HCT116 (cell line): ENCODE data around the gene ADGRV1. TPM values are rescaled to one million over a fixed set of nuclear protein-coding genes. Genes with fewer than 3 reads are reported as not detected.

Experiments used
- ATAC-seq: fragments of 200-7000 bp; cut with Tn5 transposase; 2 replicates; pipeline ENCODE4 v1.9.1; 2020; ENCODE audit warnings: mild to moderate bottlenecking, moderate library complexity
- BruUV-seq: library from RNA; stranded (reverse); fragments of 400-500 nt; replicated peaks from 2 replicates; lab custom pipeline; 2021; lab: Mats Ljungman, UMichigan
- CTCF ChIA-PET: fragments of 300-600 bp; sonication (Branson Sonifier 250); formaldehyde crosslinking; loops from one replicate; lab custom pipeline; 2021; ENCODE audit warnings: antibody characterized with exemption; lab: Charles Lee
- POLR2A ChIA-PET: fragments of 300-600, 350-600 bp; sonication (Branson Sonifier 250); formaldehyde crosslinking; loops from one replicate; lab custom pipeline; 2021; ENCODE audit warnings: antibody characterized with exemption; lab: Charles Lee
- RAD21 ChIA-PET, 2 experiments: fragments of 300-600 bp; sonication (Branson Sonifier 250); formaldehyde crosslinking; loops; one replicate each; lab custom pipeline; 2023; ENCODE audit warnings: low total read pairs in 2 of 2; ENCODE audit not compliant: uncharacterized antibody in 2 of 2, unreplicated experiment in 2 of 2, low non-redundant PET in 1 of 2; lab: Charles Lee
- DNase-seq: peaks from one replicate; pipeline ENCODE4 v3.0.0-alpha.2; 2010; ENCODE audit warnings: low read depth, low spot score
- H2AFZ ChIP-seq: fragments of 200-600 bp; shearing (Covaris generic), sonication (generic); 2 replicates; pipeline ENCODE4 v1.6.1; 2017; ENCODE audit warnings: low read depth, mixed run types, mixed read lengths, antibody characterized with exemption, low read length; ENCODE audit not compliant: poor library complexity, severe bottlenecking
- H3K27ac ChIP-seq: 2 replicates; pipeline ENCODE4 v1.5.1; 2012; ENCODE audit warnings: low read depth, low read length
- H3K27me3 ChIP-seq: fragments of 200-600 bp; sonication (generic); 2 replicates; pipeline ENCODE4 v1.6.1; 2016; ENCODE audit warnings: mixed run types, low read length, mixed read lengths; ENCODE audit not compliant: insufficient read depth
- H3K36me3 ChIP-seq, 2 experiments: fragments of 200-500 bp in 1 of 2; fragments of 200-600 bp in 1 of 2; sonication (Bioruptor generic) in 1 of 2; sonication (generic) in 1 of 2; 2 replicates each; pipeline versions ENCODE4 v1.5.1 to v1.6.1; 2014 to 2016; ENCODE audit warnings: low read length in 2 of 2, inconsistent platforms in 1 of 2, mixed read lengths in 1 of 2, mixed run types in 1 of 2; ENCODE audit not compliant: insufficient read depth in 2 of 2, control insufficient read depth in 1 of 2
- H3K4me1 ChIP-seq, 2 experiments: fragments of 200-600 bp in 1 of 2; sonication (generic) in 1 of 2; 2 replicates each; pipeline versions ENCODE4 v1.5.1 to v1.6.1; 2012 to 2017; ENCODE audit warnings: low read length in 2 of 2, inconsistent platforms in 1 of 2, mild to moderate bottlenecking in 1 of 2, mixed read lengths in 1 of 2, mixed run types in 1 of 2, moderate library complexity in 1 of 2; ENCODE audit not compliant: insufficient read depth in 2 of 2, control insufficient read depth in 1 of 2
- H3K4me2 ChIP-seq: fragments of 200-600 bp; sonication (generic); 2 replicates; pipeline ENCODE4 v1.6.1; 2017; ENCODE audit warnings: mixed run types, low read length, mixed read lengths
- H3K4me3 ChIP-seq, 2 experiments: fragments of 200-600 bp in 1 of 2; sonication (generic) in 1 of 2; replicated peaks in 1 of 2; 2 replicates each; pipeline ENCODE4 v1.5.1; 2011 to 2016; ENCODE audit warnings: low read length in 2 of 2, control low read depth in 1 of 2, low read depth in 1 of 2, mild to moderate bottlenecking in 1 of 2, mixed read lengths in 1 of 2, mixed run types in 1 of 2
- H3K79me2 ChIP-seq: fragments of 200-600 bp; sonication (generic); 2 replicates; pipeline ENCODE4 v1.6.1; 2017; ENCODE audit warnings: mild to moderate bottlenecking, mixed run types, low read length, moderate library complexity, mixed read lengths; ENCODE audit not compliant: insufficient read depth
- H3K9ac ChIP-seq: fragments of 200-600 bp; sonication (generic); 2 replicates; pipeline ENCODE4 v1.6.1; 2016; ENCODE audit warnings: low read length, mixed read lengths
- H3K9me2 ChIP-seq: fragments of 200-600 bp; sonication (generic), shearing (Covaris generic); 2 replicates; pipeline ENCODE4 v1.6.1; 2017; ENCODE audit warnings: mixed run types, mild to moderate bottlenecking, moderate library complexity; ENCODE audit not compliant: insufficient read depth
- H3K9me3 ChIP-seq, 2 experiments: fragments of 200-500 bp in 1 of 2; fragments of 200-600 bp in 1 of 2; sonication (Bioruptor generic) in 1 of 2; sonication (generic) in 1 of 2; 2 replicates each; pipeline ENCODE4 v1.6.1; 2014 to 2017; ENCODE audit warnings: low read length in 2 of 2, mixed read lengths in 2 of 2, inconsistent platforms in 1 of 2, low read depth in 1 of 2, mild to moderate bottlenecking in 1 of 2, mixed run types in 1 of 2, moderate library complexity in 1 of 2; ENCODE audit not compliant: control insufficient read depth in 1 of 2, insufficient read depth in 1 of 2
- H4K20me1 ChIP-seq: fragments of 200-600 bp; sonication (generic), shearing (Covaris generic); 2 replicates; pipeline ENCODE4 v1.6.1; 2017; ENCODE audit warnings: mixed run types, mild to moderate bottlenecking, moderate library complexity; ENCODE audit not compliant: insufficient read depth
- CBX3 ChIP-seq: IDR thresholded peaks from 2 replicates; pipeline ENCODE4 v1.6.1; 2012; ENCODE audit warnings: low read depth
- CEBPB ChIP-seq: IDR thresholded peaks from 2 replicates; pipeline ENCODE4 v1.6.1; 2012; ENCODE audit warnings: low read depth
- EGR1 ChIP-seq: IDR thresholded peaks from 2 replicates; pipeline ENCODE4 v1.6.1; 2012; ENCODE audit warnings: low read depth
- EZH2 ChIP-seq: fragments of 200-600 bp; sonication (generic); IDR thresholded peaks from 2 replicates; pipeline ENCODE4 v1.6.1; 2017; ENCODE audit warnings: antibody characterized with exemption, mixed run types
- JUND ChIP-seq: IDR thresholded peaks from 2 replicates; pipeline ENCODE4 v1.6.1; 2012
- POLR2AphosphoS5 ChIP-seq: IDR thresholded peaks from 2 replicates; pipeline ENCODE4 v1.6.1; 2011; ENCODE audit warnings: mild to moderate bottlenecking, low read depth, low read length, moderate library complexity
- RAD21 ChIP-seq: IDR thresholded peaks from 2 replicates; pipeline ENCODE4 v1.6.1; 2012; ENCODE audit warnings: low read depth, mild to moderate bottlenecking
- SIN3A ChIP-seq: IDR thresholded peaks from 2 replicates; pipeline ENCODE4 v1.6.1; 2012; ENCODE audit warnings: low read depth
- SP1 ChIP-seq: IDR thresholded peaks from 2 replicates; pipeline ENCODE4 v1.6.1; 2012; ENCODE audit warnings: low read depth
- SRF ChIP-seq: IDR thresholded peaks from 2 replicates; pipeline ENCODE4 v1.6.1; 2012; ENCODE audit warnings: low read depth
- TCF7L2 ChIP-seq: IDR thresholded peaks from 2 replicates; pipeline ENCODE4 v1.7.0; 2011; ENCODE audit warnings: borderline replicate concordance, inconsistent platforms; ENCODE audit not compliant: insufficient read depth, insufficient read length; ENCODE audit errors: extremely low read depth
- YY1 ChIP-seq: IDR thresholded peaks from 2 replicates; pipeline ENCODE4 v1.6.1; 2011; ENCODE audit warnings: low read length, low read depth, moderate library complexity, mild to moderate bottlenecking; ENCODE audit not compliant: insufficient replicate concordance; ENCODE audit errors: extremely low read depth
- ZBTB33 ChIP-seq: IDR thresholded peaks from 2 replicates; pipeline ENCODE4 v1.6.1; 2011; ENCODE audit warnings: mild to moderate bottlenecking, low read length, moderate library complexity; ENCODE audit not compliant: insufficient replicate concordance; ENCODE audit errors: extremely low read depth
- ZFX ChIP-seq: fragments of 450-650 bp; IDR thresholded peaks from 2 replicates; pipeline ENCODE4 v1.6.1; 2017
- ZNF274 ChIP-seq: fragments of 200-500 bp; sonication (Bioruptor generic); IDR thresholded peaks from 2 replicates; pipeline ENCODE4 v1.6.1; 2014; ENCODE audit warnings: mild to moderate bottlenecking, low read depth, low read length, inconsistent platforms
- intact Hi-C: fragments of 100-400 bp; cut with micrococcal nuclease; formaldehyde crosslinking; loops from 2 replicates; pipeline ENCODE4 v1.10.0; 2022
- total RNA-seq: library from RNA; stranded (reverse); gene quantifications from one replicate; pipeline ENCODE4 v1.2.1, GENCODE V29; 2021; ENCODE audit not compliant: unreplicated experiment
- TF ChIP-seq, protein P1 (sequence below): IDR thresholded peaks from 2 replicates; pipeline ENCODE4 v1.6.1; 2012; ENCODE audit warnings: low read depth
- TF ChIP-seq, protein P2 (sequence below): IDR thresholded peaks from 2 replicates; pipeline ENCODE4 v1.6.1; 2012
- TF ChIP-seq, protein P3 (sequence below): IDR thresholded peaks from 2 replicates; pipeline ENCODE4 v1.6.1; 2012

Gene ADGRV1
- total RNA-seq, 1 experiment from 2014 or later, result 6.0 TPM

- Histone ChIP-seq H3K9me3 (no peaks in the 10 kb centered on the region), H3K9me2 (no peaks in the 10 kb centered on the region), H3K4me3 (no peak overlapping the region), H3K9ac (no peak overlapping the region), H3K27me3 (no peaks in the 10 kb centered on the region), H3K27ac (no peak overlapping the region), H3K4me1 (peaks cover 0 to 4% of the 10 kb centered on the region in 2 experiments; a peak in 1 of 4 replicates), H4K20me1 (no peaks in the 10 kb centered on the region), H3K36me3 (no peaks in the 10 kb centered on the region), H3K79me2 (no peaks in the 10 kb centered on the region), H2AFZ (no peak overlapping the region), H3K4me2 (no peak overlapping the region)
- BruUV-seq, result no TSS peak
- POLR2A ChIA-PET, result interaction anchor here (1.0 kb wide), 1 partner anchor 10 kb away, joined by 3 read pairs; no protein-coding TSS in a partner anchor
- intact Hi-C loops, result no loop called here
- DNase-seq, result no peak
- TF ChIP-seq, protein P1, sequence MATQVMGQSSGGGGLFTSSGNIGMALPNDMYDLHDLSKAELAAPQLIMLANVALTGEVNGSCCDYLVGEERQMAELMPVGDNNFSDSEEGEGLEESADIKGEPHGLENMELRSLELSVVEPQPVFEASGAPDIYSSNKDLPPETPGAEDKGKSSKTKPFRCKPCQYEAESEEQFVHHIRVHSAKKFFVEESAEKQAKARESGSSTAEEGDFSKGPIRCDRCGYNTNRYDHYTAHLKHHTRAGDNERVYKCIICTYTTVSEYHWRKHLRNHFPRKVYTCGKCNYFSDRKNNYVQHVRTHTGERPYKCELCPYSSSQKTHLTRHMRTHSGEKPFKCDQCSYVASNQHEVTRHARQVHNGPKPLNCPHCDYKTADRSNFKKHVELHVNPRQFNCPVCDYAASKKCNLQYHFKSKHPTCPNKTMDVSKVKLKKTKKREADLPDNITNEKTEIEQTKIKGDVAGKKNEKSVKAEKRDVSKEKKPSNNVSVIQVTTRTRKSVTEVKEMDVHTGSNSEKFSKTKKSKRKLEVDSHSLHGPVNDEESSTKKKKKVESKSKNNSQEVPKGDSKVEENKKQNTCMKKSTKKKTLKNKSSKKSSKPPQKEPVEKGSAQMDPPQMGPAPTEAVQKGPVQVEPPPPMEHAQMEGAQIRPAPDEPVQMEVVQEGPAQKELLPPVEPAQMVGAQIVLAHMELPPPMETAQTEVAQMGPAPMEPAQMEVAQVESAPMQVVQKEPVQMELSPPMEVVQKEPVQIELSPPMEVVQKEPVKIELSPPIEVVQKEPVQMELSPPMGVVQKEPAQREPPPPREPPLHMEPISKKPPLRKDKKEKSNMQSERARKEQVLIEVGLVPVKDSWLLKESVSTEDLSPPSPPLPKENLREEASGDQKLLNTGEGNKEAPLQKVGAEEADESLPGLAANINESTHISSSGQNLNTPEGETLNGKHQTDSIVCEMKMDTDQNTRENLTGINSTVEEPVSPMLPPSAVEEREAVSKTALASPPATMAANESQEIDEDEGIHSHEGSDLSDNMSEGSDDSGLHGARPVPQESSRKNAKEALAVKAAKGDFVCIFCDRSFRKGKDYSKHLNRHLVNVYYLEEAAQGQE, result no peak
- no peak for TF ChIP-seq SRF
- TF ChIP-seq, protein P2, sequence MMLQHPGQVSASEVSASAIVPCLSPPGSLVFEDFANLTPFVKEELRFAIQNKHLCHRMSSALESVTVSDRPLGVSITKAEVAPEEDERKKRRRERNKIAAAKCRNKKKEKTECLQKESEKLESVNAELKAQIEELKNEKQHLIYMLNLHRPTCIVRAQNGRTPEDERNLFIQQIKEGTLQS, result no peak
- TF ChIP-seq ZFX, result no peak
- TF ChIP-seq EGR1, result no peak
- TF ChIP-seq ZBTB33, result no peak
- no peak for TF ChIP-seq EZH2
- TF ChIP-seq SIN3A, result no peak
- TF ChIP-seq SP1, result no peak
- TF ChIP-seq RAD21, result no peak
- no peak for TF ChIP-seq ZNF274
- no peak for TF ChIP-seq TCF7L2
- no peak for TF ChIP-seq CEBPB
- TF ChIP-seq CBX3, result no peak
- TF ChIP-seq, protein P3, sequence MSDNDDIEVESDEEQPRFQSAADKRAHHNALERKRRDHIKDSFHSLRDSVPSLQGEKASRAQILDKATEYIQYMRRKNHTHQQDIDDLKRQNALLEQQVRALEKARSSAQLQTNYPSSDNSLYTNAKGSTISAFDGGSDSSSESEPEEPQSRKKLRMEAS, result no peak
- TF ChIP-seq POLR2AphosphoS5, result no peak
- TF ChIP-seq JUND, result no peak
- no peak for TF ChIP-seq YY1
- ATAC-seq, result no peak; the same call in 1 of the 2 replicates
- CTCF ChIA-PET, result interaction anchor here (1.0 to 3.2 kb wide), 6 partner anchors 9 to 627 kb away, joined by 3 to 20 read pairs (median 7); partner anchors contain the start of gene LYSMD3
- RAD21 ChIA-PET, result no interaction called here
Observed at GRCh38 chr5:90792725-90793124, 234.1 kb downstream of the ADGRV1 start.
